Central memory CD8-positive, alpha-beta T cell (primary cell): ENCODE data around the gene B4GALNT4.
"Not testable (repeated sequence)": the region's sequence is repeated elsewhere in the genome, so short reads cannot be mapped to it uniquely, and the experiment has no call there.

Experiments
- ATAC-seq: fragments of 150-1000 bp; cut with Tn5 transposase; replicated peaks from 2 replicates; pipeline ENCODE4 v1.10.0; 2022; ENCODE audit warnings: mild to moderate bottlenecking, moderate FRiP score, moderate number of reproducible peaks; ENCODE audit not compliant: poor library complexity, severe bottlenecking; ENCODE audit errors: extremely low read depth
- DNase-seq, 2 donors: peaks; one replicate each; pipeline ENCODE4 v3.0.0; 2021; ENCODE audit warnings: low spot score in 2 of 2
- H3K27ac Mint-ChIP-seq: one replicate; pipeline ENCODE4 v1.8.0; 2022; ENCODE audit warnings: low read depth, mild to moderate bottlenecking, moderate library complexity, mixed read lengths
- H3K27me3 Mint-ChIP-seq: one replicate; pipeline ENCODE4 v1.8.0; 2022; ENCODE audit warnings: mixed read lengths
- H3K36me3 Mint-ChIP-seq: one replicate; pipeline ENCODE4 v1.8.0; 2022; ENCODE audit warnings: mild to moderate bottlenecking, moderate library complexity, mixed read lengths; ENCODE audit not compliant: insufficient read depth
- H3K4me1 Mint-ChIP-seq: one replicate; pipeline ENCODE4 v1.8.0; 2022; ENCODE audit warnings: mixed read lengths
- H3K4me3 Mint-ChIP-seq: one replicate; pipeline ENCODE4 v1.8.0; 2022; ENCODE audit warnings: mild to moderate bottlenecking, moderate library complexity, mixed read lengths
- H3K9me3 Mint-ChIP-seq: one replicate; pipeline ENCODE4 v1.8.0; 2022; ENCODE audit warnings: mixed read lengths

Gene B4GALNT4

DNA sequence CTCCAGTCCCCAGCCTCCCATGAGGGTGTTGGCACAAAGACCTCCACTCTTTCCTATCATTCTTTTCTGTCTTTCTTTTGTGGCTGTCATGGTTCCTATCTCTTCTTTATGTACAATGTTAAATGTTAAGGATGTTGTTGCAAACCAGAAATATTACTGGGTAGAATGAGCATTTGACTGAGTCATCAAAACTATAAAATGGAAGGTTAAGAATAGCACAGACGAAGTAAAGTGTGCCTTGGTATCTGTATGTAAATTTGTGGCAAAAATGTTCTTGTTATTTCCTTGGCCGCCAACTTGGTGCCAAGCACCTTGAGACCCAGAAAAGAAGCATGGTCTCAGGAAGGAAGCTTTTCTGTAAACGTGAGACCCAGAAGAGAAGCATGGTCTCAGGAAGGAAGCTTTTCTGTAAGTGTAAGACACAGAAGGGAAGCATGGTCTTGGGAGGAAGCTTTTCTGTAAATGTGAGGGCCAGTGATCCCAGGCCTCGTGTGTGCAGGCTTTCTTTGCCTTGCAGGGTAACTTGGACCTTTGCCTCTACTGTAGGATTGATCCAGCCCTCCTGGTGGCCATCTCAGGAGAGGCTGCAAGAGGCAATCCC is 18.0 kb downstream of the B4GALNT4 start:
- Mint-ChIP-seq H3K36me3 (peaks cover 4% of the 10 kb centered on the region), H3K27ac (peak overlapping the region; percentile 42), H3K4me3 (peak overlapping the region; percentile 9), H3K9me3 (peaks cover 5% of the 10 kb centered on the region), H3K27me3 (no peaks in the 10 kb centered on the region), H3K4me1 (peaks cover 24% of the 10 kb centered on the region)
- ATAC-seq (peak; percentile 67), DNase-seq (no peak)

DNA sequence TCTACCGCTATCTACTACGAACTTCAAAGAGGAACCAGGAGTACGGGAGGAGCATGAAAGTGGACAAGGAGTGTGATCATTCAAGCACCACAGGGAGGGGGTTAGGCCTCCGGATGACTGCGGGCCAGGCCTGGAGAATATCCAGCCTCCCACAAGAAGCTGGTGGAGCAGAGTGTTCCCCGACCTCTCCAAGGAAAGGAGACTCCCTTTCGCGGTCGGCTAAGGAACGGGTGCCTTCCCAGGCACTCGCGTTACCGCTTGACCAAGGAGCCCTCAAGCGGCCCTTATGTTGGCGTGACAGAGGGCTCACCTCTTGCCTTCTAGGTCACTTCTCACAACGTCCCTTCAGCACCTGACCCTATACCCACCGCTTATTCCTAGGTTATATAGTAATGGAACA is 20.1 kb downstream of the B4GALNT4 start:
- ATAC-seq, H3K27me3 Mint-ChIP-seq: not testable (repeated sequence)

DNA sequence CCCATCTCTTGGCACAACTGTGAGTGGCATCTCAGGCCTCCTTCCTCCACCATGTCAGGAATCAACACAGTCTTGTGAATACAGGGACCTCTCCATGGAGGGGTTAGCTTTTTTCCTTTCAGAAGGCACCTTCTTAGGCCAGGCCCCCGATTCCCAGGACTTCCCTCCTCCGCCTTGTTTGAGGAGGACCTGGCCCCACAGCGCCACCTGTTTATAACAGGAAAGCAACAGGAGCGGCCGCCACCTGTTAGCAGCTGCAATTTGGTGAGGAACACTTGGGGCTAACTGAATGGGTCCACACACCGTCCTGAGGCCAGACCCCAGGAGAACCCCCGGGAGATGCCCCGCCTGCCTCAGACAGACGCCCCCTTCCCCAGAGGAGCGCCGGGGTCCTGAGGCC is 20.9 kb downstream of the B4GALNT4 start:
- peaks cover 24% of the 10 kb centered on the region for H3K4me1 Mint-ChIP-seq
- no peaks in the 10 kb centered on the region for H3K27me3 Mint-ChIP-seq
- ATAC-seq (no peak), DNase-seq (no peak)
- peaks cover 3% of the 10 kb centered on the region for H3K36me3 Mint-ChIP-seq
- peaks cover 5% of the 10 kb centered on the region for H3K9me3 Mint-ChIP-seq
- no peak overlapping the region for H3K4me3 Mint-ChIP-seq
- no peak overlapping the region for H3K27ac Mint-ChIP-seq

More for the DNA sequence above, 20.1 kb downstream of the B4GALNT4 start:
- H3K9me3 Mint-ChIP-seq, H3K4me3 Mint-ChIP-seq, H3K36me3 Mint-ChIP-seq, H3K27ac Mint-ChIP-seq, DNase-seq: not testable (repeated sequence)
- peaks cover 24% of the 10 kb centered on the region for H3K4me1 Mint-ChIP-seq

DNA sequence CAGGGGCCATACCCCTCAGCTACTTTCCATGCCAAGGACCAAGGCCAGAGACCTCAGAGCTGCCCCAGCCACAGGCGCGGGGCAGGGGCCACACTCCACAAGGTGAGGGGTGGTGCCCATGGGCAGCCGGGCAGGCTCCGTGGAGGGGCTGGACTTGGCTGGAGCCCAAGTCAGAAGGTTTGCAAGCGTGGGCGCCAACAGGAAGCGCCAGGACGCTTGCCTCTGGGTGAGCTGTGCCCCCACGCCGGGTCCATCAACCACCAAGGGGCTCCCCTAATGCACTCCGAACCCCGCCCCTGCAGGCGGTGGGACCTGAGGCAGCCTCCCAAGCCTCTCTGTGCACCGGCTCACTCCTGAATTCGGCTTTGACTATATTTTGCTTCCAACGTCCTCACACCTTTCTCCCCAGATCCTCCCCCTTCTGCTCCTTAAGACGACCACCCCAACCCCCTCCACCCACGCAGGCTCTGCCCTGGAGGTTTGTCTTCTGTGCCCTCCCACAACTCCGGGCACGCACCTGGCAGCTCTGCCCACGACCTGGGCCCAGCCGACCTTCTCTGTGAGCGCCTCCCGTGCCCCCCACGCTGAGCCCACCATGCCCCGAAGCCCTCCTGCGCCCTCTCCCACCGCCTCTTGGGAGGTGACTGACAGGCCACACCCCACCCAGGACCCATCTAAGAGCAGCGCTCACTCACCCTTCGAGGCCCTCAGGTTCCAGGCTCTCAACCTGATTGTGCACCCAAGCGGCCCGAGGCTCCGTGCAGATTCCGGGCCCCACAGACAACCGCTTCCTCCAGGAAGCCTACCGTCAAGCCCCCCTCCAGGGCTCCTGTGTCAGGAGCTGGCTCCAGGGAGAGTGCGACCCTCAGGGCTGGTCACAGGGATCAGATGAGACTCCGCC is 22.1 kb downstream of the B4GALNT4 start:
- H3K36me3 Mint-ChIP-seq, result peaks cover 3% of the 10 kb centered on the region
- no peak overlapping the region for H3K27ac Mint-ChIP-seq
- peaks cover 24% of the 10 kb centered on the region for H3K4me1 Mint-ChIP-seq
- no peak for DNase-seq
- no peak for ATAC-seq
- H3K27me3 Mint-ChIP-seq, result no peaks in the 10 kb centered on the region
- no peak overlapping the region for H3K4me3 Mint-ChIP-seq
- peaks cover 5% of the 10 kb centered on the region for H3K9me3 Mint-ChIP-seq

DNA sequence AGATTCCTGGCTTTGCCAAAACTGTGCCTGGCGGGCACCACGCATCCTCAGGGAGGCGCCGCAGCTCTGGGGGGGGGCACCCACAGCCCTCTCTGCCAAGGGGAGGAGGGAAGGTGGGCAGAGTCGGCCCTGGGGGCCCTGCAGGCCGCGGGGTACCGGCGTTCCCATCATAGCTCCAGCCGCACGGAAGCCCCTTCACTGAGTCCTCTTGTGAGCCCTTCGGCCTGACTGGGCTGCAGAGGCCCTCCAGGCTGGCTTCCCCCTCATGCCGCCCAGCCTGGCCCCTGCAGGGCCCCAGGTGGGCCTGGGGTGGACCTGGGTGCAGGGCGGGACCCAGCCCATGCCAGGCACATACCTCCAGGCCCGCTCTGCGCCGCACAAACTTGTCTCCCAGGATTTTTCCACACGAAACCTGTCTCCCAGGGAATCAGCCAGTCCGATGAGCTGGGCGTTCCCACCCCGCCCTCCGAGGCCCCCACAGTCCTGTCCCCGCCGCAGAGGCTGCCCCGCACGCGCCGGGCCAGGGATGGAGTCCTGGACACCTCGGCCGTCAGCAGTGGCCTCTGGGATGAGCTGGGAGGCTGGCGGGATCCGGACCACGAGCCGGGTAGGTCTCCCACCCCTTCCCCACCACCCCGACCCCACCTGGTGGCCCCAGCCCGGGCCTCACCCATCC is 22.9 kb downstream of the B4GALNT4 start:
- Mint-ChIP-seq H3K27ac (no peak overlapping the region), H3K9me3 (no peaks in the 10 kb centered on the region), H3K4me3 (no peak overlapping the region), H3K36me3 (peaks cover 3% of the 10 kb centered on the region), H3K27me3 (no peaks in the 10 kb centered on the region), H3K4me1 (peaks cover 19% of the 10 kb centered on the region)
- ATAC-seq, result no peak
- DNase-seq, result no peak

DNA sequence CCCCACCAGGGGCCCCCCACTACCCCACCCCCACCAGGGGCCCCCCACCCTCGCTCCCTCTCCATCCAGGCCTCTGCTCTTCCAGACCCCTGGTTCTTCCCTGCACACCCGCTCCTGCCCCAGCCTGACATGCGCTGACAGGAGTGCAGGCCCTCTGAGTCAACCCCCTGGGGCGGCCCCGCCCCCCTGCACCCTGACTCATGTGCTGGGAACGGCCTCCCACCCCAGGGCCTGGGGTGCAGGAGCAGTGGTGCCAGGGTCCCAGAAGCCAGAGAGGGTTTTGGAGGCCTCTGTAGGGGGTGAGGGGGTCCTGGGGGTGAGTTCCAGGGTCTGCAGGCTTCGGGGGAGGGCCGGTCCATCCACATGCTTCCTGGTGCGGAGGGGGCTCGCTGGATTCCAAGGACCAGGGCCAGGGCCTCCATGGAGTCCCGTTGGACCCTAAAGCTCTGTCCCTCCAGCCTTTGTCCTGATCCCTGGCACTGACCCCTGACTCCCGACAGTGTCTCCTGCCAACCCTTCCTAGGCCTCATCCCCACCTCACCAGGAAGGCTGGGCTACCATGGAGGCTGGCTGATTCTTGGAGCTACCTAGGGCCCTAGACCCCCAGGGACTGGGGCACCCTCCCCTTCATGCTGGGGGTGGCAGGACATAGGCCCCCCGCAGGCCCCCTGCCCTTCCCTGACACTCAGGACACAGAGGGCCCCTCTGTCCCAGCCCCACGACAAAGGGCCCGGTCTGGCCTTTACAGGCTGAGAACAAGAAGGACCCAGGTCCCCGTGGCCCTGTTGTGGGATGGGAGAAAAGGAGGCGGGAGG is 24.1 kb downstream of the B4GALNT4 start:
- Mint-ChIP-seq H3K36me3 (peaks cover 3% of the 10 kb centered on the region), H3K27me3 (no peaks in the 10 kb centered on the region), H3K27ac (no peak overlapping the region), H3K9me3 (no peaks in the 10 kb centered on the region), H3K4me1 (peaks cover 7% of the 10 kb centered on the region), H3K4me3 (no peak overlapping the region)
- ATAC-seq (no peak), DNase-seq (no peak)

DNA sequence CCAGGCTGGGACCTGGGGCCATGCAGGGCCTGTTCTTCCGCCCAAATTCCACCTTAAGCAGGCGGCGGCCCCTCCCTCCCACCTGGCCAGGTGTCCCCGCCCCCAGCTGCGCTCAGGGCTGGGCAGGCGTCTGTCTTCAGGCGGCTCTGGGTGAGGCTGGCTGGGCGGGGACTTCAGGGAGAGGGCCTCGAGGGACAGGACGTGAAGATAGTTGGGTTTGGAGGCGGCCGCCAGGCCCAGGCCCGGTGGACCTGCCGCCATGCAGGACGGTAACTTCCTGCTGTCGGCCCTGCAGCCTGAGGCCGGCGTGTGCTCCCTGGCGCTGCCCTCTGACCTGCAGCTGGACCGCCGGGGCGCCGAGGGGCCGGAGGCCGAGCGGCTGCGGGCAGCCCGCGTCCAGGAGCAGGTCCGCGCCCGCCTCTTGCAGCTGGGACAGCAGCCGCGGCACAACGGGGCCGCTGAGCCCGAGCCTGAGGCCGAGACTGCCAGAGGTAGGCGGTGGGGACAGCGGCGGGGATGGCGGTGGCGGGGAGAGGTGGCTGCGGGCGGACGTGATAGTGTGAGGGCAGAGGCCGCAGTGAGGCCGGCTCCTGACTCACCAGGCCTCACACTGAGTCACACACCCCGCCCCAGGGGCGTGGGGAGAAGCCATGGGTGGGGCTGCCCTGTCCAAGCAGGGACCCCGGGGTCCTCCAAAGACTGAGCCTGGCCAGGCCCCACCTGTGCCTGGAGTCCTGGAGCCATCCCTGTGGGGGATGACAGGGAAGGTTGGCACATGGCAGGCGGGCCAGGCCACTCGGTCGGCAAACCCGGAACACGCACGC is 24.9 kb downstream of the B4GALNT4 start, which contains the start of gene PKP3:
TSS of gene PKP3 (plus strand) at position 176 of the 824 bp plus-strand sequence. CDS start at position 260, 84 bp downstream.
- H3K4me1 Mint-ChIP-seq, result no peaks in the 10 kb centered on the region
- ATAC-seq, result no peak

DNA sequence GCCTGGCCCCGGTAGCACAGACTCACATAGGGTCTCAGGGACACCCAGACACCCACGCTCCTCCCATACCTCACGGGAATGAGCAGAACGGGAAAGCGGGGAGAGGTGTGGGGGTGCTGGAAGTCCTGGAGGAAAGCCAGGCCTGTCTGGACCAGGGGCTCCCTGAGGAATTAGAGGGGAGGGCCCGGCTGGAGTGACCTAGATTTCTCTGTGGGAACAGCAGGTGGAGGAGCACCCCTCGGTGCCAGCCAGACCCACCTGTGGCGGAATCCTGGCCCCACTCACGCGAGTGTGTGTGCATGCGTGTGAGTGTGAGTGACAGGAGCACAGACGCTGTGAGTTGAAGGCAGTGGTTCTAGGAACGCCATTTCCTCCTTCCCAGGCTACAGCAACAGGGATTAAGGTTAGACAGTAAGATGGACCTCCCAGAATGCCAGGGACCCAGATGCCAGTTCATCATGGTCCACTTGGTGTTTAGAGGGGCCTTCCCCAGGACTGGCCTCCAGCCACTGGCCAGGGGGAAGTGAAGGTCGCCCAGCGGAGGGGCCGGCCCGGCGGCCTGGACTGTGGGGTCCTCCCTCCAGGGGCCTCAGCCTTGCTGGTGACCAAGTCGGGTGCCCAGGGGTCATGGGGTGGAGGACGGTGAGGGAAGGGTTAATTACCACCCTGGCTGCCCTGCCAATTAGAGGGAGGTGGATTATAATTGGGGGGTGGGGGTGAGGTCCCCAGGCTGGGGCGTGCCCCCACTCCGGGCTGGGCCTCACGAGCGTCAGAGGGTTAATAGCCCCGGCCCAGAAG is 25.8 kb downstream of the B4GALNT4 start:
- peaks cover 2% of the 10 kb centered on the region for H3K36me3 Mint-ChIP-seq
- H3K4me1 Mint-ChIP-seq, result no peaks in the 10 kb centered on the region
- H3K4me3 Mint-ChIP-seq, result no peak overlapping the region
- DNase-seq (no peak), ATAC-seq (no peak)
- H3K27me3 Mint-ChIP-seq, result no peaks in the 10 kb centered on the region
- H3K9me3 Mint-ChIP-seq, result no peaks in the 10 kb centered on the region
- no peak overlapping the region for H3K27ac Mint-ChIP-seq

More for the DNA sequence above, 24.9 kb downstream of the B4GALNT4 start, which contains the start of gene PKP3:
- H3K4me3 Mint-ChIP-seq, result no peak within 1 kb of the TSS
- H3K27me3 Mint-ChIP-seq, result no peaks in the 10 kb centered on the region
- no peak for DNase-seq
- H3K27ac Mint-ChIP-seq, result no peak within 1 kb of the TSS
- H3K9me3 Mint-ChIP-seq, result no peaks in the 10 kb centered on the region
- H3K36me3 Mint-ChIP-seq, result no peaks in the 10 kb centered on the region

DNA sequence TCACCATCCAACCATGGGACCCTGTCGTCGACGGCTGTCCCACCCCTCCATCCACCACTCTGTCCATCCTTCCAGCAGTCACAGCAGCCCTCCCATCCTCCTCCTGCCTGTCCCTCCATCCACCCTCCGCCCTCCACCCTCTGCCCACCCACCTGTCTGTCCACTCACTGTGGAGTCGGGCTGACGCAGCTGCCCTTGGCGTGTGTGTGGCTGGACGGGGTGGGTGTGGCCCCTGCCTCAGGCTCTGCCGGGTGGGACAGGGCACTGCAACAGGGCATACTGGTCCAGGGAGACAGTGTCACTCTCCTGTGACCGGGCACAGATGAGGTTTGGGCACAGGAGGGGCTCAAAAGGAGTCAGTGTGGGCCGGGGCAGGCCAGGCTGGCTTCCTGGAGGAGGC is 26.6 kb downstream of the B4GALNT4 start:
- ATAC-seq (no peak), DNase-seq (no peak)
- H3K4me3 Mint-ChIP-seq, result peak overlapping the region; percentile 47
- no peaks in the 10 kb centered on the region for H3K9me3 Mint-ChIP-seq
- no peaks in the 10 kb centered on the region for H3K4me1 Mint-ChIP-seq
- no peaks in the 10 kb centered on the region for H3K27me3 Mint-ChIP-seq
- peaks cover 2% of the 10 kb centered on the region for H3K36me3 Mint-ChIP-seq
- H3K27ac Mint-ChIP-seq, result no peak overlapping the region

DNA sequence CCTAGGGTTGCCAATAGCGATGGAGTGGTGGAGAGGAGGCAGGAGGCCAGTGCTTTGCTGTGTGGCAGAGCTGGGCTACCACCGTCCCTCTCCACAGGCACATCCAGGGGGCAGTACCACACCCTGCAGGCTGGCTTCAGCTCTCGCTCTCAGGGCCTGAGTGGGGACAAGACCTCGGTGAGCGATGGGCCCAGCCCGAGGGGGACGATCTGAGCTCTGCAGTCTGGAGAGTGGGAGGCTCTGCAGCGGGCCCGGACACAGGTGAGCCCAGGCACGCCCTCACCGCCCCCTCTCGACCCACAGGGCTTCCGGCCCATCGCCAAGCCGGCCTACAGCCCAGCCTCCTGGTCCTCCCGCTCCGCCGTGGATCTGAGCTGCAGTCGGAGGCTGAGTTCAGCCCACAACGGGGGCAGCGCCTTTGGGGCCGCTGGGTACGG is 27.2 kb downstream of the B4GALNT4 start:
- no peaks in the 10 kb centered on the region for H3K4me1 Mint-ChIP-seq
- peaks cover 2% of the 10 kb centered on the region for H3K36me3 Mint-ChIP-seq
- DNase-seq (no peak), ATAC-seq (peak; percentile 59)
- peak overlapping the region; percentile 47 for H3K4me3 Mint-ChIP-seq
- H3K9me3 Mint-ChIP-seq, result no peaks in the 10 kb centered on the region
- H3K27ac Mint-ChIP-seq, result no peak overlapping the region
- H3K27me3 Mint-ChIP-seq, result no peaks in the 10 kb centered on the region
